Transverse colon (tissue), 4 donors: ENCODE results near the gene KDM2B. TPM values are rescaled to one million over a fixed set of nuclear protein-coding genes. Genes with fewer than 3 reads are reported as not detected.

ENCODE experiments used
- DNase-seq: peaks from one replicate; pipeline ENCODE4 v3.0.0-alpha.2; 2019
- H3K27ac ChIP-seq, 4 donors: fragments of 200-600 bp; sonication (generic); 2 replicates each; pipeline ENCODE4 v1.5.1; 2016 to 2018; ENCODE audit warnings: inconsistent platforms in 4 of 4
- H3K27me3 ChIP-seq: fragments of 200-600 bp; sonication (generic); 2 replicates; pipeline ENCODE4 v1.5.1; 2017; ENCODE audit warnings: inconsistent platforms
- H3K36me3 ChIP-seq, 4 donors: fragments of 200-600 bp; sonication (generic); 2 replicates each; pipeline ENCODE4 v1.5.1; 2017 to 2019; ENCODE audit warnings: inconsistent platforms in 4 of 4
- H3K4me1 ChIP-seq, 4 donors: fragments of 200-600 bp; sonication (generic); 2 replicates each; pipeline ENCODE4 v1.5.1; 2017 to 2020; ENCODE audit warnings: inconsistent platforms in 4 of 4
- H3K4me3 ChIP-seq, 4 donors: fragments of 200-600 bp; sonication (generic); 1 replicate in 1 of 4; 2 replicates in 3 of 4; pipeline versions ENCODE4 v1.5.1 to v1.6.1; 2017 to 2019; ENCODE audit warnings: inconsistent platforms in 4 of 4
- H3K9me3 ChIP-seq, 2 donors: fragments of 200-600 bp; sonication (generic); 2 replicates each; pipeline ENCODE4 v1.5.1; 2017 to 2019; ENCODE audit warnings: inconsistent platforms in 2 of 2
- EP300 ChIP-seq: sonication (generic); formaldehyde crosslinking; IDR thresholded peaks from one replicate; pipeline ENCODE4 v1.6.1; 2017; ENCODE audit warnings: antibody characterized with exemption, low read depth
- POLR2A ChIP-seq: fragments of 450-650 bp; IDR thresholded peaks from one replicate; pipeline ENCODE4 v1.6.1; 2016; ENCODE audit warnings: antibody characterized with exemption, mild to moderate bottlenecking, moderate library complexity
- POLR2AphosphoS5 ChIP-seq, 3 donors: sonication (generic); formaldehyde crosslinking; IDR thresholded peaks; one replicate each; pipeline ENCODE4 v1.6.1; 2016; ENCODE audit warnings: antibody characterized with exemption in 3 of 3
- WGBS, 2 donors: methylation state at CpG; one replicate each; pipeline ENCODE4 v1.1.5; 2018; ENCODE audit warnings: low coverage in 1 of 2; 5-methylcytosine and 5-hydroxymethylcytosine counted together
- in situ Hi-C, 4 donors: fragments of 200-750 bp; cut with MboI; loops; one replicate each; pipeline versions ENCODE4 v1.15.0 to v1.15.1; 2017; ENCODE audit warnings: low sequenced_read_pairs in 3 of 4, low pct_ligation_motif_present in 1 of 4, low pct_unique_long_range_greater_than_20kb in 1 of 4
- intact Hi-C: fragments of 100-400 bp; cut with DNase I; formaldehyde crosslinking; loops from one replicate; pipeline ENCODE4 v1.15.1; 2023; ENCODE audit warnings: low total_unique reads
- total RNA-seq, 4 donors: library from RNA; depleted of rRNA; stranded (reverse); fragments of >200 nt; gene quantifications; one replicate each; pipeline ENCODE4 v1.1.0, GENCODE V29; 2016
- TF ChIP-seq, protein P1 (sequence below), 5 experiments: fragments of 200-600 bp in 3 of 5; fragments of 450-650 bp in 2 of 5; sonication (generic) in 3 of 5; IDR thresholded peaks; 1 replicate in 2 of 5; 2 replicates in 3 of 5; pipeline ENCODE4 v1.5.1; 2016 to 2017; ENCODE audit warnings: antibody characterized with exemption in 5 of 5, inconsistent platforms in 3 of 5, mild to moderate bottlenecking in 2 of 5, moderate library complexity in 1 of 5

KDM2B gene
- total RNA-seq, 4 donors from 2014 or later: 7.2 to 39.3 (median 15.2) TPM

DNA sequence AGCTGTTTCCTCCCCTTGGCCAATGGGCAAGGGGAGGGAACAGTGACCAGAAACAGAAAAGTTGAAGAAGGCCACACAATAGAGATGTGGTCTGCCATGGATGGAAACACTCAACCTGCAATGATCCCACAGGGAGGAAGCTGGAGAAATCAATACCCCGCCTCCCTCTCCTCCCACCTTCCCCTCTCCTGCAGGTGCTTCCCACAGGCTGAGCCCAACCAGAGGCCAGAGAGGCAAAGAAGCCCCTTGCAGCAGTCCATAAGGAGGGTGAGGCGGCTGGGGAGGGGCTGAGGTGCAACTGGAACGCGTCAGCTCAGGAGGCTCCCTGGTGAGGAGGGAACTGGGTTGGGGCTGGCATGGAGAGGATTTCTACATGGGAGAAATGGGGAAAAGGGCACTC lies 96.9 kb downstream of the KDM2B start:
- 83% methylated on average over 4 of the region's 4 CpGs; no CpG with 5 or more reads in 1 of the 2 donors for WGBS, 2 donors

DNA sequence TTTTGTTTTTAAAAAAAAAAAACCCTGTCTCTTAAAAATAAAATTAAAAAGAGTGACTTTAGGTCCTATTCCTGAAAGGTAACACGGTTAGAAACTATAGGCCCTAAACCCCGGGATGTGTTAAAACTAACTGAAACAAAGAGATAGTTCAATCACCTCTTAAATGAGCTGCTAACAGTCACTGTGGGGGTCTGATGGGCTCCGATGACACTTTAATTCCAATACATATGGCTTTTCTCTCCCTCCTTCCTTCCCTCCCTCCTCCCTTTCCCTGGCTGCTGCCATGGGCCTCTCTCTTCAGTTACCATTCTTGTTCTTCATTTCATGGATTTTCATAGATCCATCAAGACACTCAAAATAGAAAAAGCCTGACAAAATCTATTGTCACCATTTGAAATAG lies 104.3 kb downstream of the KDM2B start:
- Histone ChIP-seq H3K27me3 (no peaks in the 10 kb centered on the region), H3K36me3 (no peaks in the 10 kb centered on the region), H3K4me3 (no peak overlapping the region), H3K9me3 (no peaks in the 10 kb centered on the region), H3K4me1 (no peaks in the 10 kb centered on the region), H3K27ac (no peak overlapping the region)
- DNase-seq: no peak
- TF ChIP-seq EP300 (no peak), POLR2AphosphoS5 (IDR thresholded peaks at IDR 0.05) (no peak), POLR2A (no peak)
- TF ChIP-seq, protein P1, sequence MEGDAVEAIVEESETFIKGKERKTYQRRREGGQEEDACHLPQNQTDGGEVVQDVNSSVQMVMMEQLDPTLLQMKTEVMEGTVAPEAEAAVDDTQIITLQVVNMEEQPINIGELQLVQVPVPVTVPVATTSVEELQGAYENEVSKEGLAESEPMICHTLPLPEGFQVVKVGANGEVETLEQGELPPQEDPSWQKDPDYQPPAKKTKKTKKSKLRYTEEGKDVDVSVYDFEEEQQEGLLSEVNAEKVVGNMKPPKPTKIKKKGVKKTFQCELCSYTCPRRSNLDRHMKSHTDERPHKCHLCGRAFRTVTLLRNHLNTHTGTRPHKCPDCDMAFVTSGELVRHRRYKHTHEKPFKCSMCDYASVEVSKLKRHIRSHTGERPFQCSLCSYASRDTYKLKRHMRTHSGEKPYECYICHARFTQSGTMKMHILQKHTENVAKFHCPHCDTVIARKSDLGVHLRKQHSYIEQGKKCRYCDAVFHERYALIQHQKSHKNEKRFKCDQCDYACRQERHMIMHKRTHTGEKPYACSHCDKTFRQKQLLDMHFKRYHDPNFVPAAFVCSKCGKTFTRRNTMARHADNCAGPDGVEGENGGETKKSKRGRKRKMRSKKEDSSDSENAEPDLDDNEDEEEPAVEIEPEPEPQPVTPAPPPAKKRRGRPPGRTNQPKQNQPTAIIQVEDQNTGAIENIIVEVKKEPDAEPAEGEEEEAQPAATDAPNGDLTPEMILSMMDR (IDR thresholded peaks at IDR 0.05): no peak
- WGBS, 2 donors: 78 to 87% methylated on average over 3 of the region's 3 CpGs
- intact Hi-C loops (no loop called here), in situ Hi-C loops (no loop called here)

More for the DNA sequence above, 96.9 kb downstream of the KDM2B start:
- H3K4me1 ChIP-seq: no peaks in the 10 kb centered on the region
- no peaks in the 10 kb centered on the region for H3K9me3 ChIP-seq
- in situ Hi-C loops (no loop called here), intact Hi-C loops (no loop called here)
- no peaks in the 10 kb centered on the region for H3K36me3 ChIP-seq
- H3K27ac ChIP-seq: no peak overlapping the region
- no peak for TF ChIP-seq POLR2A
- no peak for TF ChIP-seq POLR2AphosphoS5 (IDR thresholded peaks at IDR 0.05)
- TF ChIP-seq EP300: no peak
- TF ChIP-seq, protein P1 (IDR thresholded peaks at IDR 0.05): no peak
- H3K27me3 ChIP-seq: no peaks in the 10 kb centered on the region
- no peak overlapping the region for H3K4me3 ChIP-seq
- DNase-seq: no peak

- Histone ChIP-seq H3K27me3 (no peaks in the 10 kb centered on the region), H3K9me3 (no peaks in the 10 kb centered on the region), H3K4me1 (no peaks in the 10 kb centered on the region), H3K4me3 (no peak overlapping the region), H3K27ac (no peak overlapping the region), H3K36me3 (no peaks in the 10 kb centered on the region)
- in situ Hi-C loops (no loop called here), intact Hi-C loops (no loop called here)
- DNase-seq: no peak
- 80 to 92% methylated on average over 1 to 2 of the region's 2 CpGs for WGBS, 2 donors
- TF ChIP-seq POLR2AphosphoS5 (IDR thresholded peaks at IDR 0.05) (no peak), POLR2A (no peak), EP300 (no peak)
- TF ChIP-seq, protein P1 (IDR thresholded peaks at IDR 0.05): no peak
Measured at GRCh38 chr12:121475279-121475678, 105.5 kb downstream of the KDM2B start.

DNA sequence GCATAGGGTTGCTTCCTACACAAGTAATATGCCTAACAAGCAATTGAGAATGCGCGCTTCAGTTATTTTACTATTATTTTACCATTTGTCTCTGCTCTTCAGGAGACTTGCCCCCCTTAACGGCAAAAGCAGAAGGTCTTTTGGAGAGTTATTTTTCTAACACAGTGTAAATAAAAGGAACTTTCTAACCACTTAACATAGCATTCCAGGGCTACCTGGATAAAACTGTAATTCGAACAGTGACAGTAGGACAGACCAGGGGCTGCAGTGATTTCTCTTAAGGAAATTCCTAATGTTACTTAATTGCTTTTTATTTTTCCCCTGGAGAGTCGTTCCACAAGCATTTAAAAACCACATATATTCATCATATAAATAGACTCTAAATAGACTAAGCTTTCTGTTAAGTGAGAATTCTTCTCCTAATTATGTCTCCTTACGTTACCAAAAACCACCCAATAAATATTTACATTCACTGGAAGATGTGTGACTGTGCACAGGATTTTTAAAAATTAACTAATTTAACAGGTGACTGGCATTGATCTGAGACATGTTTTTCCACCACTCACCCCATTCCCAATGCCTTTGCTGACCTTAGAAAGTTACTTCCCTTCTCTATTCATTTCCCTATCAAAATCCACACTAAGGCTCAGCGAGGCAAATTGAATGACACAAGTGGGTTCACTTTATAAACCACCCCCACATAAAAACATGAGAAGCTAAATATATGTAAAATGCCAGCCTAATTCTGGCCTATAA lies 108.5 kb downstream of the KDM2B start:
- no peaks in the 10 kb centered on the region for H3K9me3 ChIP-seq
- WGBS, 2 donors: 77 to 80% methylated on average over 4 to 7 of the region's 7 CpGs
- peaks cover 0 to 10% (median 8%) of the 10 kb centered on the region in 4 donors for H3K4me1 ChIP-seq
- in situ Hi-C loops (no loop called here), intact Hi-C loops (no loop called here)
- no peak overlapping the region for H3K27ac ChIP-seq
- no peak for DNase-seq
- H3K27me3 ChIP-seq: no peaks in the 10 kb centered on the region
- TF ChIP-seq POLR2A: no peak
- no peak for TF ChIP-seq POLR2AphosphoS5 (IDR thresholded peaks at IDR 0.05)
- TF ChIP-seq EP300: no peak
- TF ChIP-seq, protein P1 (IDR thresholded peaks at IDR 0.05): no peak
- H3K4me3 ChIP-seq: no peak overlapping the region
- no peaks in the 10 kb centered on the region for H3K36me3 ChIP-seq
